Measurements from ENCODE around the gene NT5DC1.

DNA sequence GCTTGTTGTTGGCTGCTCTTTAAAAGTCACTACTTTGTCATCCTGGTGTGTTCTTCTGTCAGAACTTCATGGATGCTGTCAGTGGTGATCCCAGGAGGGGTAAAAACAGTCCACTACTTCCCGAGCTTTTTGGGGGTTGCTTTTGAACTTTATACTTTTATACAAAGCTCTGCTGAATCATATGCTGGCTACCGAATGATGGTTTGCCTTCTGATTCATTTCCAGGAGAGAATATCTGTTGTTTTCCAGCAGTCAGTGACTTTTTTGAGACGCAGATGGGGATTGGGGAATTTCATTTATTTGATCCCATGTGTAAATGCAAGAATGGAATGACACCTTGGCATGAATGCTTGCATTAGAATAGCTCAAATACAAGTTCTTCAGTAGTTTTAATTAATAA lies 58.0 kb downstream of the NT5DC1 start:
- TF ChIP-seq, protein P1, sequence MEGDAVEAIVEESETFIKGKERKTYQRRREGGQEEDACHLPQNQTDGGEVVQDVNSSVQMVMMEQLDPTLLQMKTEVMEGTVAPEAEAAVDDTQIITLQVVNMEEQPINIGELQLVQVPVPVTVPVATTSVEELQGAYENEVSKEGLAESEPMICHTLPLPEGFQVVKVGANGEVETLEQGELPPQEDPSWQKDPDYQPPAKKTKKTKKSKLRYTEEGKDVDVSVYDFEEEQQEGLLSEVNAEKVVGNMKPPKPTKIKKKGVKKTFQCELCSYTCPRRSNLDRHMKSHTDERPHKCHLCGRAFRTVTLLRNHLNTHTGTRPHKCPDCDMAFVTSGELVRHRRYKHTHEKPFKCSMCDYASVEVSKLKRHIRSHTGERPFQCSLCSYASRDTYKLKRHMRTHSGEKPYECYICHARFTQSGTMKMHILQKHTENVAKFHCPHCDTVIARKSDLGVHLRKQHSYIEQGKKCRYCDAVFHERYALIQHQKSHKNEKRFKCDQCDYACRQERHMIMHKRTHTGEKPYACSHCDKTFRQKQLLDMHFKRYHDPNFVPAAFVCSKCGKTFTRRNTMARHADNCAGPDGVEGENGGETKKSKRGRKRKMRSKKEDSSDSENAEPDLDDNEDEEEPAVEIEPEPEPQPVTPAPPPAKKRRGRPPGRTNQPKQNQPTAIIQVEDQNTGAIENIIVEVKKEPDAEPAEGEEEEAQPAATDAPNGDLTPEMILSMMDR (conservative IDR thresholded peaks at IDR 0.05; ENCODE audit: low read length) = no peak
- TF ChIP-seq EZH2phosphoT487 (IDR thresholded peaks at IDR 0.05; ENCODE audit: borderline replicate concordance) = no peak

Data from Loucy (cell line).